DLD1 (cell line): ENCODE data around the gene OR10W1.

ENCODE experiments used
- in situ Hi-C: cut with HindIII; loops from 2 replicates; pipeline ENCODE4 v1.10.0; 2017; ENCODE audit warnings: low sequenced_read_pairs

Gene OR10W1

GRCh38 chr11:58268142-58268541, at the start of gene OR10W1:
TSS of gene OR10W1 (minus strand) at chr11:58268260. CDS start at chr11:58267858, 402 bp downstream.
- in situ Hi-C loops = no loop called here

GRCh38 chr11:58316142-58316541, 48.1 kb upstream of the OR10W1 start:
- in situ Hi-C loops = no loop called here

GRCh38 chr11:58301576-58301975, 33.5 kb upstream of the OR10W1 start:
- in situ Hi-C loops = no loop called here

- in situ Hi-C loops = no loop called here
Observed at GRCh38 chr11:58292017-58292416, 24.0 kb upstream of the OR10W1 start.

- in situ Hi-C loops = no loop called here
Observed at GRCh38 chr11:58289266-58289665, 21.2 kb upstream of the OR10W1 start.

- in situ Hi-C loops = no loop called here
Observed at GRCh38 chr11:58286249-58286648, 18.2 kb upstream of the OR10W1 start.

- in situ Hi-C loops = no loop called here
Observed at GRCh38 chr11:58285483-58286040, 17.5 kb upstream of the OR10W1 start.

GRCh38 chr11:58276151-58276550, 8.1 kb upstream of the OR10W1 start:
- in situ Hi-C loops = no loop called here

- in situ Hi-C loops = no loop called here
Observed at GRCh38 chr11:58275002-58275401, 6.9 kb upstream of the OR10W1 start.

GRCh38 chr11:58259983-58260382, 8.1 kb downstream of the OR10W1 start:
- in situ Hi-C loops = no loop called here

GRCh38 chr11:58254936-58255335, 13.1 kb downstream of the OR10W1 start:
- in situ Hi-C loops = no loop called here

GRCh38 chr11:58243954-58244353, 24.1 kb downstream of the OR10W1 start:
- in situ Hi-C loops = no loop called here

- in situ Hi-C loops = no loop called here
Observed at GRCh38 chr11:58227956-58228615, 40.0 kb downstream of the OR10W1 start.

- in situ Hi-C loops = no loop called here
Observed at GRCh38 chr11:58222721-58223120, 45.3 kb downstream of the OR10W1 start.
